T47D (cell line): ENCODE data around the gene TESK1.
"Not testable (repeated sequence)": the region's sequence is repeated elsewhere in the genome, so short reads cannot be mapped to it uniquely, and the experiment has no call there.

ENCODE experiments used
- DNase-seq, 2 experiments: peaks; one replicate each; pipeline versions ENCODE4 v3.0.0 to v3.0.0-alpha.2; 2011 to 2012; ENCODE audit warnings: low read depth in 1 of 2, low spot score in 1 of 2
- JUND ChIP-seq: IDR thresholded peaks from 2 replicates; pipeline ENCODE4 v1.6.1; 2012; ENCODE audit warnings: low read depth
- in situ Hi-C: cut with HindIII; loops from 2 replicates; pipeline ENCODE4 v1.10.0; 2016; ENCODE audit warnings: low sequenced_read_pairs, low pct_unique_long_range_greater_than_20kb

TESK1 gene

DNA sequence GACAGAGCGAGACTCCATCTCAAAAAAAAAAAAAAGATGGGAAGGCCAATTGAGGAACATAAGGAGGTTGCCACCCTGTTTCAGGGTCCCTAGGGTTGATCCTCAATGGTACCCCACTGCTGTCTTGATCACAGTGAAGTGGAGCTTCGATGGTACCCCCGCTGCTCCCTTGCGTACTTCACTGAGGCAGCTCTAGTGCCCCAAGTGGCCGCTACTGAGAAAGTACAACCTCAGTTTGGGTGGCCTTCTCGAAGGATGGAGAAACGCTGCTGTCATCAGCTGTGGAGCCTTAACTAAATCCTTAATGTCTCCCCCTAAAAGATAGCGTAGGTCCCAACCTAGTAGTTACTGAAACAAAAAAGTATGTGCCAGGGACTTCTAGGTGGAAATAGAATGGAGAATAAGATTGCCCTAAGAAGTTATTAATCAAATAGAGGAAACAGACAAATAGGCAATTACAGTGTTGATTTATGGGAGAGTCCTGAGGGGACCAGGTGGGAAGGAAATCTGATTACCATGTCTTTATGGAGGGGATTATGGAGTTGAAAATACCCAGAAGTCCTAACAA lies 6.3 kb downstream of the TESK1 start:
- TF ChIP-seq JUND, result no peak
- DNase-seq, result peak; percentile 44 to 46
- in situ Hi-C loops, result no loop called here

DNA sequence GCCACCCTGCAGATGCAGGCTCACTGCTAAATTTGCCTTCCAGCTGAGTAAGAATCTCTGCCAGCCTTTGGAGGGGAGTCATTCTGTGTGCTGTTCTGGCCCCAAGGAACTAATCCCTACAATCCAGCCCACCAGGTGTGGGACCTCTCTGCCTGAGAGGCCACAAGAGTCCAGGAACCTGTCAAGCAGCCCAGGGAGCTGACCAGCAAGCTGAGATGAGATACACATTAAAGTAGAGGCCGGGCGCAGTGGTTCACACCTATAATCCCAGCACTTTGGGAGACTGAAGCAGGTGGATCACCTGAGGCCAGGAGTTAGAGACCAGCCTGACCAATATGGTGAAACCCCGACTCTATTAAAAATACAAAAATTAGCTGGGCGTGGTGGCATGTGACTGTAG lies 7.0 kb downstream of the TESK1 start:
- in situ Hi-C loops, DNase-seq: not testable (repeated sequence)

DNA sequence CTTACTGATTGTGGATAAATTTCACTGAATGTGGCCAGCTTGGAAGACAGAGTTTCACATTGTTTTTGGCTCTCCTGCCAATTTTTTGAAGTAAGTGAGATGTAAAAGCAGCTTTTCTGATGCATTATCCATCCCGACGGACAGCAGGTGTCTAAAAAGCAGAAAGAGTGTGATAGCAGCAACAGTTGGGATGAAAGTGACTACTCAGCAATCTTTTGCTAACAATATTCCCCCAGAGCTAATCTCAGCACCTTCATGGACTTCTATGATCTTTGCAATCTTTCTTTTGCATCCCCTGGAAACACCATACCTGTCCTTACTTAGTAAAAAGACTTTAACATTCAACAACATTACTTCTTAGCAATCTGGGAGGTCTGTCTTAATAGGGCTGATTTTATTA lies 7.8 kb downstream of the TESK1 start:
- TF ChIP-seq JUND, result no peak
- DNase-seq, result no peak
- in situ Hi-C loops, result no loop called here

DNA sequence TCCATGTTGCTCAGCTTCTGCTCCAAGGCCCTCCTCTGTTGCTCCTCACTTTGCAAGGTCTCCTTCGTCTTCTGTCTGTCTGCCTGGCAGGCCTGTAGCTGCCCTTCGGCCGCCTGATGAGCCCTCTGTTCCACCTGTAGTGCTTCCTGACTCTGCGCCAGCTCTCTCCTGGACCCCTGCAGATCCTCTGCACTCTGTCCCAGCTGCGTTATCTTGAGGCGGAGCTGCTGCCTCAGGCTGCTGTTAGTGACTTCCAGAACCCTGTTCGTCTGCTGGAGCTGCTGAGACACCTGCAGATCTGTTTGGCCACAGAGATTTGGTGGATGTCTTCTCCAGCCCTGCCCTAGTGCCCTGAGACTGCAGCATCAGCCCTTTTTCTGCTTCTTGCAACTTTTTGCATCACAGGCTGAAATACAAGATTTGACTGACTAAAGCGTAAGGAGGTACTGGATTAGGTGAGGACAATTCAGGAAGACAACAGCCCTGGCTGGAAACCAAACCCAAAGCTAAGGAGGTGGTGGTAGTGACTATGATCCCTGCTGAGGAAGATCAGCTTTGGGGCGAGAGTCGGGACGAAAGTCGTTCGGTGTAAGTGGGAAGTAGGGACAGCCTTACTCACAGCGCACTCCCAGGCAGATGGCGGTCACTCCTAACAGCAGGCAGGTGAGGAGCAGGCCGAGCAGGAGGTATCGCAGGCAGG lies 11.1 kb downstream of the TESK1 start:
- in situ Hi-C loops, result no loop called here
- no peak for TF ChIP-seq JUND
- DNase-seq, result no peak

DNA sequence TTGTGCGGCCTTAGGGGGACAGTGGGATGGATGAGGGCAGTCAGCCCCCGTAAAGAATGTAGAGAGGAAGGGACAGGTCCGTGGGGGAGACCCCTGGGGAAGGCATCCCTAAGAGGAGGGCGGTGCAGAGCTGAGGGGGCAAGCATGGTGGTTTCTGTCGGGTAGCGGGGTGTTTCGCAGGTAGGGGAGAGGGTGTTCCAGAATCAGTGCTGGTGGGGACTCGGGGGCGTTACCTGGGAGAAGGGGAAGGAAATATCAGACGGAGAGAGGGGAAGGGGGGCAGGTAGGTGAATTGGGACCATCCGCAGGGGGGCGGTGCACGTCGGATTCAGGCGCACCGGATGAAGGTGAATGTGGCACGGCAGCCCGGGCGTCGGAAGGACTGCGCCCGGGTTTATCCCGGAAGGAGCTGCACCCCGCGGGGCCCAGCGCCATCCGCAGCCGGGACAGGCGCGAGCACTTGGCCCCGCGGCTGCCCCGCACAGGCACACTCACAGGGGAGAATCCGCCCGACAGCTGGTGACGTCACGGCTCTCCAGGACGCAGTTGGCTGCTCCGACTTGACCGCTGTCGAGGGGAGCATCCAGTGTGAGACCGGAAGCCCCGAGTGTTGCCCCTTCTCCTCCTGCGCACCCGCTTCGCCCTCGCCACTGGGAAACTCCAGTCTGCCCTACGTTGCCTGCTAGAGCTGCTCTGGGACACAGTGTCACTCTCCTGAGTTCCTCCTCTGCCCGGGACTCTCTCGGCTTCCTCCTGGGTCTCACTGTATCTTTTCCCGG lies 11.8 kb downstream of the TESK1 start:
- in situ Hi-C loops, result no loop called here
- peak in 1 of 2 experiments; percentile 13 for DNase-seq
- no peak for TF ChIP-seq JUND

DNA sequence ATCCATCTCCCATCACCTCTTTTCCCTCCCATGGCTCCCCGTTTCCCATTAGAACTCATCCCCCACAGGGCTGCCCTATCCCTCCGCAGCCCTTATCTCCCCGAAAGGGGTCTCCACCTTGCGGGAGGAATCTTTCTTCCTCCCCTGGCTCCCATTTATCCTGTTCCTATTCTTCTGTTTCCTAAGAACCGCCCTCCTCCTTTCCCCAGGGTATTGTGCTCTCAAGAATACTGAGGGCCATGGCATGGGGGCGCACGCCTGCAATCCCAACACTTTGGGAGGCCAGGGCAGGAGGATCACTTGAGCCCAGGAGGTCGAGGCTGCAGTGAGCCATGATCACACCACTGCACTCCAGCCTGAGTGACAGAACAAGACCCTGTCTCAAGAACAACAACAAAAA lies 12.5 kb downstream of the TESK1 start:
- TF ChIP-seq JUND, result no peak
- no peak for DNase-seq
- in situ Hi-C loops, result no loop called here

DNA sequence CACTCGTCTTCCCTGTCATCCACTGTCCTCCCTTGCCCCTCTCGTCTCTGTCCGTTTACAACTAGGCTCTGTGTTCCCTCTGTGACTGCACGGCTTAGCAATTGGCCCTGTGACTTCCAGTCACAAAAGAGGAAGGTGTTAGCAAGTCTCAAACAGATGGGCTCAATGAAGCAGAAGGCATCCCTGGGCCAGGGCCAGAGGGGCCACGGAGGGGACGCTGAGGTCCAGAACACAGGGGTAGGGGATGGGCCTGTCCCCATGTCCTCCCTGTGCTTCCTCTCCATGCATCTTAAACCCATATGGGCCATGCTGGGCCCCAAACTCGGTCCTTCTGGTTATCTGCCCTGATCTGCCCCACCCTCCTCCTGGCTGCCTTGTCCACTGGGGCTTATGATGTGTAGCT lies 13.3 kb downstream of the TESK1 start, which contains the start of gene CD72:
Gene CD72, minus strand, starts transcription at position 89 of the 403 bp plus-strand sequence. CDS start 110 bp downstream, outside the sequence.
- DNase-seq, result no peak
- in situ Hi-C loops, result no loop called here
- TF ChIP-seq JUND, result no peak

DNA sequence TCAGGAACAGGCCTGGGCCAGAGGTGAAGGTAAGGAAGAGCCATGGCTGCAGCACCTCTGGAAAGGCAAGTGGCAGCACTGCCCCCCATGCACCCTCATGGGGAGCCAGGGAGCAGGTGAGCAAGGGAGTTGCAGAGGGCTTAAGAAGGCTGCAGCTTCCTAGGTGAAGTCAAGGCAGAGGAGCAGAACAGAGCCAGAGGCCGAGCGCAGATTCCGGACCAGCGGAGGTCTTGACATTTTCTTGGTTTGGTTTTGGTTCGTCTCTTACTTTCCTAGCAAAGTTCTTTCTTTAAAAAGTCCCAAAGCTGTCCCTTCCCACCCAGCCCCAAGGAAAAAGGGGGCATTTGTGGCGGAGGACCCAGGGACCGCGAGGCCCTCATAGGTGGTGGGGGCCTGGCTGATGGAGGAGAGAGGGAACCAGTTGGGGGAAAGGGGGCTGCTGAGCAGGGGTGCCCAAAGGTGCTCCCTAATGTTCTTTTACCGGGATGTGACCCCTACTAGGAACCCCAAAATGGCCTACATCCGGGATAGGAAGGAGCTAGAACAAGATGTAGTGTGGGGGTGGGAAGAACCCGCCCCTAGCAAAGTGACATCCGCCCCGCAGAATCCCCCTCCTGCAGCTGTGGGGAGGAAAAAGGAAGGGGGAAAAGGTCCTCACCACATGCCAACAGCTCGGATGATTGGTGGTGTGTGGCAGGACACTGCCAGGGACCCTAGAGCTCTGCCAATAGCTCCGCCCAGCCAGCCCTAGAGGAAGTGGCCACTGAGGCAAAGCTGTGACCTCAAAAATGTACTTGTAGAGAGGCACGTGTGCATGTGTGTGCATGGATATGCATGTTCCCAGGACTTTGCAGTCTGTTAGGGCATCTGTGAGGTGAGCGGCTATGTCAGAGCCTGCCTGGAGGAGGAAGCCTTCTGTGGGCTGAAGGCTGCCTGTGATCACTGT lies 14.1 kb downstream of the TESK1 start:
- DNase-seq, result no peak
- in situ Hi-C loops, result no loop called here

DNA sequence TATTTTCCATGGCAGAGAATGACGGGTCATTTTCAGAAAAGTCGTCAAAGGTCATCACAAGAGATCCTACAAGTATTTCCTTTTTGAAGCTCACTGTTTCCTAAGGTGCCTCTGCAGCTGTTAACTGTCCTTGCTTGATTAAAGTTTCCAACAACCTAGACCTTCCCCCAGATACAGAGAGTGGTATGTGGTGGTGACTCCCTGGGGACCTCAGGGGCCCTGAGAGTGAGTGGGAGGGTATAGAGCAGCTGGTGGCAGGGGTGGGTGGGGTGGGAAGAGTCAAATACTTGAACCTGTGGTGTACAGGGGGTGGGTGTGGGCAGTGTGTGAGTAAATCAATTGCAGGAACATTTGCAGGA lies 14.7 kb downstream of the TESK1 start:
- no peak for DNase-seq
- TF ChIP-seq JUND, result no peak
- in situ Hi-C loops, result no loop called here

More for the DNA sequence above, 14.1 kb downstream of the TESK1 start:
- TF ChIP-seq JUND, result no peak

DNA sequence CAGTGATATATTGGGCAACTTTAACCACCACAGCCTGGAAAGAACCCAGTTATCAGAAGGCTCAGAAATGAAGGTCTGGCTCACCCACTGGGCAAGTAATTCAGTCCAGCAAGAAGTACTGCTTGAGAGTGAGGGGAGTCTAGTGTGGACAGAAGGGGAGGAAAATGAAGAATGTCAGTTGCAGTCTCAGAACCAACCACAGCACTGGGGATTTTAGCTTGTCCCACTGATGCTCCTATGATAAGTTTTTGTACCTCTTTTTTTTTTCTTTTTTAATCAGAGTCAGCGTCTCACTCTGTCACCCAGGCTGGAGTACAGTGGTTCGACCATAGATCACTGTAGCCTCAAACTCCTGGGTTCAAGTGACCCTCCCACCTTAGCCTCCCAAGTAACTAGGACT lies 22.5 kb downstream of the TESK1 start:
- in situ Hi-C loops, result no loop called here
- no peak for TF ChIP-seq JUND
- no peak for DNase-seq

DNA sequence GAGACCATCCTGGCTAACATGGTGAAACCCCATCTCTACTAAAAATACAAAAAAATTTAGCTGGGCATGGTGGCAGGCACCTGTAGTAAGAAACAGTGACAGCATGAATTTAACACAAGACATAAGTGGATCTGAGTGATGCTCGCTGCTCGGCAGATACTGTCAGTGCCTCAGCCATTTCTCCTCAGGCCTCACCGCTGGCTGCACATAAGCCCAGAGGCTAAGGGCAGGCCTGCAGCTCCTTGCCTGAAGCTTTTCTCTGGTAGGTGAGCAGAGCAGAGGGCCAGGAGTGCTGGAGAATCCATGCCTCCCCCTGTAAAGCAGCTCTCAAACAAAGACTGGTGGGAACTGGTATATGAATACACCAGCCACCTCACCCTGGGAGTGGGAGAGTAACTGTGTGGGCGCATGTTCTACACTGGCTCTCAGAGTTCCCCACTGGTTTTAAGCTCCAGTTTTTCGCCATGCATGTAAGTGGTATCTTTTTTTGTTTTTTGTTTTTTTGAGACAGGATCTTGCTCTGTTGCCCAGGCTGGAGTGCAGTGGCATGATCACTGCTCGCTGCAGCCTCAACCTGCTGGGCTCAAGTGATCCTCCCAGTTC lies 23.4 kb downstream of the TESK1 start:
- TF ChIP-seq JUND, result no peak
- in situ Hi-C loops, result no loop called here
- DNase-seq, result no peak

DNA sequence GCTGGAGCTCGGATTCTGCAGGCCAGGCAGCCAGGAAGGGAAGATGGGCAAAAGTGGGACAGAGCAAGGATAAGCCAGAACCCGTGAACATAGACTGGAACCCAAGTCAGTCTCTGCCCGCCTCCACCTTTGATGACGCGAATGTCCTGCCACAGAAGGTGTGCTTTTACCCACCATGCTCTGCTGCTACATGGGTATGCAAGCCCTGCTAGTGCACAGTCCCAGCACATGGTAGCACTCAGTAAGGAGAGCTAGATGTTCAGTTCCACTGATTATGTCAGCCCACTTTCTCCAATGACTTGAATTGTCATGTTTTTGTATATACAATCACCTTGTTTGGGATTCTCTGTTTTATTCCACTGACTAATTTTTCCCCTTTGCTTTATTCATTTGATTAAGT lies 24.5 kb downstream of the TESK1 start:
- TF ChIP-seq JUND, result no peak
- no peak for DNase-seq
- in situ Hi-C loops, result no loop called here
